Measurements from ENCODE around the gene RPRD2. TPM values are rescaled to one million over a fixed set of nuclear protein-coding genes. Genes with fewer than 3 reads are reported as not detected.

The RPRD2 gene
- total and polyA plus RNA-seq, 9 of the 15 experiments (the other 6 are each of a cell fraction or from before 2014, with no cell fraction given), result 1.5 to 21.6 (median 7.7) TPM

- TF ChIP-seq TBL1XR1 (IDR thresholded peaks at IDR 0.05; ENCODE audit: low read length in 2 of 2) (no peak), ZNF347 (CRISPR knock-in tag; IDR thresholded peaks at IDR 0.05; ENCODE audit: low read depth) (no peak), ARID1B (IDR thresholded peaks at IDR 0.05) (peak; percentile 65), NONO (IDR thresholded peaks at IDR 0.05; ENCODE audit: low read depth in 2 of 2, low read length in 1 of 2) (no peak), XRCC5 (IDR thresholded peaks at IDR 0.05; ENCODE audit: low read depth, low read length) (no peak; the same call in 1 of the 2 replicates), ZBTB9 (CRISPR knock-in tag; IDR thresholded peaks at IDR 0.05) (peak; percentile 88), ZNF23 (CRISPR knock-in tag; IDR thresholded peaks at IDR 0.05) (no peak), RBM39 (optimal IDR thresholded peaks at IDR 0.05; ENCODE audit: low read depth, low read length) (no peak), BRF1 (IDR thresholded peaks at IDR 0.05; ENCODE audit: borderline replicate concordance, extremely low read depth, insufficient read length) (no peak), PYGO2 (tag; IDR thresholded peaks at IDR 0.05) (no peak), SRSF3 (IDR thresholded peaks at IDR 0.05; ENCODE audit: insufficient read depth, low read length) (no peak), PTTG1 (tag; IDR thresholded peaks at IDR 0.05; ENCODE audit: low read depth) (no peak), WHSC1 (IDR thresholded peaks at IDR 0.05; ENCODE audit: low read length) (no peak), POLR2B (IDR thresholded peaks at IDR 0.05; ENCODE audit: low read depth, partially characterized antibody) (peak; percentile 95), TEAD1 (CRISPR knock-in tag; IDR thresholded peaks at IDR 0.05) (peak in 1 of 2 experiments; percentile 78; a peak in 2 of 4 replicates), SAFB2 (IDR thresholded peaks at IDR 0.05; ENCODE audit: borderline replicate concordance, low read depth, low read length, severe bottlenecking) (no peak), SMAD1 (IDR thresholded peaks at IDR 0.05; ENCODE audit: low read depth, low read length, partially characterized antibody) (peak; percentile 65), ZBTB34 (CRISPR knock-in tag; IDR thresholded peaks at IDR 0.05) (no peak), PREB (CRISPR knock-in tag; IDR thresholded peaks at IDR 0.05) (no peak), TAF15 (IDR thresholded peaks at IDR 0.05; ENCODE audit: low read depth, low read length) (no peak), GATAD2A (IDR thresholded peaks at IDR 0.05) (0 out of 2 replicates have a peak, but pooled peaks have one; percentile 27), ZKSCAN1 (IDR thresholded peaks at IDR 0.05; ENCODE audit: low read depth, low read length) (no peak), TARDBP (IDR thresholded peaks at IDR 0.05) (no peak), SMAD2 (IDR thresholded peaks at IDR 0.05; ENCODE audit: low read depth, low read length) (no peak), ZNF212 (CRISPR knock-in tag; IDR thresholded peaks at IDR 0.05) (no peak), ZNF316 (IDR thresholded peaks at IDR 0.05) (no peak)
These were observed at the start of gene RPRD2 (continued) for GRCh38 chr1:150363426-150364230.
